ENCODE measurements around the gene ASTN1.

ASTN1 gene

GRCh38 chr1:177010211-177010825, 154.2 kb downstream of the ASTN1 start:
- Histone ChIP-seq H3K27ac (ENCODE audit: low read length) (no peak overlapping the region), H3K36me3 (ENCODE audit: control insufficient read depth in 2 of 2, insufficient read depth in 2 of 2, low read length in 2 of 2) (no peaks in the 10 kb centered on the region), H3K9ac (ENCODE audit: low read length in 2 of 2) (no peak overlapping the region), H3K9me3 (ENCODE audit: control insufficient read depth in 2 of 2, low read length in 2 of 2) (no peaks in the 10 kb centered on the region), H3K4me1 (ENCODE audit: control insufficient read depth, insufficient read depth, low read length) (peaks cover 3% of the 10 kb centered on the region), H3K4me3 (ENCODE audit: low read length in 2 of 2) (no peak overlapping the region), H3K27me3 (ENCODE audit: control insufficient read depth in 1 of 2, insufficient read depth in 2 of 2, low read length in 2 of 2) (no peaks in the 10 kb centered on the region)

DNA sequence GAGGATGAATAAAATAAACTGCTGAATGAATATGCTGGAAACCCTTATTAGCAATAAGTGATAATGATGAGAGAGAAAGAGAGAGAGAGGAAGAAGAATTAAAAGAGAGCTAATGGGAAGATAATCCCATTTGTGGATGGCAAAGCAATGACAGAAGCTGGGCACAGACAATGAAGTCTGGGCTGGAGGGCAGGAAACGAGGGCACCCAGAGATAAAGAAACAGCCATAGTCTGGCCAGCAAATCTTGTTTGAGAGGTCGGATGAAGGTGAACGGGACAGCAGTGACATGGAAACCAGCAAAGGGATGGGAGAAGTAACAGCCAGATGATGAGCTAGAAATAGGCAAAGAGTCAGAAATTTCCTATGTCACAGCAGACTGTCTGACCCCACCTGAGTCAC, 155.9 kb downstream of the ASTN1 start:
- H3K27ac ChIP-seq (ENCODE audit: low read length): no peak overlapping the region
- H3K27me3 ChIP-seq (ENCODE audit: control insufficient read depth in 1 of 2, insufficient read depth in 2 of 2, low read length in 2 of 2): no peaks in the 10 kb centered on the region

GRCh38 chr1:177007437-177008161, 156.9 kb downstream of the ASTN1 start:
- no peaks in the 10 kb centered on the region for H3K36me3 ChIP-seq (ENCODE audit: control insufficient read depth in 2 of 2, insufficient read depth in 2 of 2, low read length in 2 of 2)
- H3K9me3 ChIP-seq (ENCODE audit: control insufficient read depth in 2 of 2, low read length in 2 of 2): no peaks in the 10 kb centered on the region
- no peak overlapping the region for H3K27ac ChIP-seq (ENCODE audit: low read length)
- no peaks in the 10 kb centered on the region for H3K27me3 ChIP-seq (ENCODE audit: control insufficient read depth in 1 of 2, insufficient read depth in 2 of 2, low read length in 2 of 2)
- no peak overlapping the region for H3K4me3 ChIP-seq (ENCODE audit: low read length in 2 of 2)
- peaks cover 3% of the 10 kb centered on the region for H3K4me1 ChIP-seq (ENCODE audit: control insufficient read depth, insufficient read depth, low read length)
- no peak overlapping the region for H3K9ac ChIP-seq (ENCODE audit: low read length in 2 of 2)

More for the DNA sequence above, 155.9 kb downstream of the ASTN1 start:
- Histone ChIP-seq H3K9ac (ENCODE audit: low read length in 2 of 2) (no peak overlapping the region), H3K4me1 (ENCODE audit: control insufficient read depth, insufficient read depth, low read length) (peaks cover 3% of the 10 kb centered on the region), H3K4me3 (ENCODE audit: low read length in 2 of 2) (no peak overlapping the region), H3K9me3 (ENCODE audit: control insufficient read depth in 2 of 2, low read length in 2 of 2) (no peaks in the 10 kb centered on the region), H3K36me3 (ENCODE audit: control insufficient read depth in 2 of 2, insufficient read depth in 2 of 2, low read length in 2 of 2) (no peaks in the 10 kb centered on the region)

DNA sequence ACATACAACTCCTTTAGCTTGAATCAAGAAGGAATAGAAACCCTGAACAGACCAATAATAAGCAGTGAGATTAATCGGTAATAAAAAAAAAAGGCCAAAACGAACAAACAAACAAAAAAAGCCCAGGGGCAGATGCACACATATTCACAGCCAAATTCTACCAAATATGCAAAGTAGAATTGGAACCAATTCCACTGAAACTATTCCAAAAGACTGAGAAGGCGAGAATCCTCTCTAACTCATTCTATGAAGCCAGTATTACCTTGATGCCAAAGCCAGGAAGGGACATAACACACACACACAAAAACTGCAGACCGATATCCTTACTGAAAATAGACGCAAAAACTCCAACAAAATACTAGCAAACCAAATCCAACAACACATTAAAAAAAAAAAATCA, 161.6 kb downstream of the ASTN1 start:
- H3K9ac ChIP-seq (ENCODE audit: low read length in 2 of 2): no peak overlapping the region
- H3K9me3 ChIP-seq (ENCODE audit: control insufficient read depth in 2 of 2, low read length in 2 of 2): no peaks in the 10 kb centered on the region
- H3K27ac ChIP-seq (ENCODE audit: low read length): no peak overlapping the region
- H3K27me3 ChIP-seq (ENCODE audit: control insufficient read depth in 1 of 2, insufficient read depth in 2 of 2, low read length in 2 of 2): no peaks in the 10 kb centered on the region
- H3K36me3 ChIP-seq (ENCODE audit: control insufficient read depth in 2 of 2, insufficient read depth in 2 of 2, low read length in 2 of 2): no peaks in the 10 kb centered on the region
- H3K4me1 ChIP-seq (ENCODE audit: control insufficient read depth, insufficient read depth, low read length): no peaks in the 10 kb centered on the region
- no peak overlapping the region for H3K4me3 ChIP-seq (ENCODE audit: low read length in 2 of 2)

GRCh38 chr1:177001556-177001955, 163.0 kb downstream of the ASTN1 start:
- Histone ChIP-seq H3K4me1 (ENCODE audit: control insufficient read depth, insufficient read depth, low read length) (no peaks in the 10 kb centered on the region), H3K36me3 (ENCODE audit: control insufficient read depth in 2 of 2, insufficient read depth in 2 of 2, low read length in 2 of 2) (no peaks in the 10 kb centered on the region), H3K9me3 (ENCODE audit: control insufficient read depth in 2 of 2, low read length in 2 of 2) (no peaks in the 10 kb centered on the region), H3K4me3 (ENCODE audit: low read length in 2 of 2) (no peak overlapping the region), H3K27me3 (ENCODE audit: control insufficient read depth in 1 of 2, insufficient read depth in 2 of 2, low read length in 2 of 2) (peaks cover 0 to 1% of the 10 kb centered on the region in 2 donors), H3K27ac (ENCODE audit: low read length) (no peak overlapping the region), H3K9ac (ENCODE audit: low read length in 2 of 2) (no peak overlapping the region)

DNA sequence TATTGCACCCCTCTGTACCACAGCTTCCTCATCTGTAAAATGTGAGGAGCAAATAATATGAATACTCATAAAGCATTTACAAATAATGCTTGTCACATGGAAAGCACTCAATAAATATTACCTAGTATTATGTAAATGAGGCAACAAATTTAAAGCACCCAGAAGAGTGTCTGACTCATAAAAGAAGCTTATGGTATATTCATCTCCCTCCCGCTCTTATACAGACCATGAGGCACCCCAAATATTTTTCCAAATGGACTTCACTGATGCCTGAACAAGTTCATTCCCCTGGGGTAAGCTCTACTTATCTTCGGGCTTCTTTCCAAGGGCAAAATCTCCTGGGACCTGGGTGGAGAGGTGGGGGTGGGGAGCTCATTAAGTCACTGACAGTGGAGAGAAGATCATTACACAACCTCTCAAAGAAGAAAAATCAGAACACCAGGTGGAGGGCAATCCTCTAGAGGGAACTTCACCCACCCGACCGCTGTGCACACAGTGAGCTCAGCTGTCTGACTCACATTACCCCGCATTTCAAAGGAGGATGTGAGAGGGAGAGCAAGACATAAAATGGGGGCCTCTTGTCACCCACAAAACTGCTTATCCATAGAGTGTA, 166.2 kb downstream of the ASTN1 start:
- Histone ChIP-seq H3K4me1 (ENCODE audit: control insufficient read depth, insufficient read depth, low read length) (no peaks in the 10 kb centered on the region), H3K9me3 (ENCODE audit: control insufficient read depth in 2 of 2, low read length in 2 of 2) (no peaks in the 10 kb centered on the region), H3K27ac (ENCODE audit: low read length) (no peak overlapping the region), H3K9ac (ENCODE audit: low read length in 2 of 2) (no peak overlapping the region), H3K36me3 (ENCODE audit: control insufficient read depth in 2 of 2, insufficient read depth in 2 of 2, low read length in 2 of 2) (no peaks in the 10 kb centered on the region), H3K27me3 (ENCODE audit: control insufficient read depth in 1 of 2, insufficient read depth in 2 of 2, low read length in 2 of 2) (peaks cover 0 to 5% of the 10 kb centered on the region in 2 donors), H3K4me3 (ENCODE audit: low read length in 2 of 2) (no peak overlapping the region)

DNA sequence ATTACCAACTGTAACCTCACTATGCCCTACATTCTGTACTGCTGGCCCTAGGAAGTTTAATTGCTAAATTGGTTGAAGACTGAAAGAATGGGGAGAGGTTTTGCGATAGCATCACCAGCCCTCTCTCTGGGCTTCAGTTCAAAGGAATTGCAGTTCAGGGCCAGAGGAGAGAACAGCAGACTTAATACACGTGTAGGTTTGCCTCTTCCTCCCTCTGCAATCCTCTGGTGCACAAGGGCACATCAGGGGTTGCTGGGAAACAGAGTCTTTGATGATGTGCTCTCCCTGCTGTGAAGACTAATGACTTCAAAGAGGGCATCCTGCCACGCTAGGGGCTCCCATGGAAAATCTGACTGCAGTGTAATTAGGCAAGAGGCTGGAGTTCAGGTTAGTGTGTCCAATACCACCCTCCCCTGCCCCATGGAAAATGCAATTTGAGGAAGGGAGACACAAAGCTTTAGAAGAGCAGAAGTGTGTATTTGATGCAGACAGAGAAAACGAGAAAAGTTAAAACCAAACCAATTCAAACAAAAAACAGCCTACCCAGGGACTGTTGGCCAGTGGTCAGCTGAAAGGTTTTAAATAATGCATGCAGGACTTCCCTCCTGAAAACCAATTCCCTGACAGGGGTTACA, 167.9 kb downstream of the ASTN1 start:
- no peak overlapping the region for H3K4me3 ChIP-seq (ENCODE audit: low read length in 2 of 2)
- no peaks in the 10 kb centered on the region for H3K36me3 ChIP-seq (ENCODE audit: control insufficient read depth in 2 of 2, insufficient read depth in 2 of 2, low read length in 2 of 2)
- no peaks in the 10 kb centered on the region for H3K9me3 ChIP-seq (ENCODE audit: control insufficient read depth in 2 of 2, low read length in 2 of 2)
- no peak overlapping the region for H3K27ac ChIP-seq (ENCODE audit: low read length)
- H3K27me3 ChIP-seq (ENCODE audit: control insufficient read depth in 1 of 2, insufficient read depth in 2 of 2, low read length in 2 of 2): peaks cover 0 to 5% of the 10 kb centered on the region in 2 donors
- H3K4me1 ChIP-seq (ENCODE audit: control insufficient read depth, insufficient read depth, low read length): no peaks in the 10 kb centered on the region
- no peak overlapping the region for H3K9ac ChIP-seq (ENCODE audit: low read length in 2 of 2)

DNA sequence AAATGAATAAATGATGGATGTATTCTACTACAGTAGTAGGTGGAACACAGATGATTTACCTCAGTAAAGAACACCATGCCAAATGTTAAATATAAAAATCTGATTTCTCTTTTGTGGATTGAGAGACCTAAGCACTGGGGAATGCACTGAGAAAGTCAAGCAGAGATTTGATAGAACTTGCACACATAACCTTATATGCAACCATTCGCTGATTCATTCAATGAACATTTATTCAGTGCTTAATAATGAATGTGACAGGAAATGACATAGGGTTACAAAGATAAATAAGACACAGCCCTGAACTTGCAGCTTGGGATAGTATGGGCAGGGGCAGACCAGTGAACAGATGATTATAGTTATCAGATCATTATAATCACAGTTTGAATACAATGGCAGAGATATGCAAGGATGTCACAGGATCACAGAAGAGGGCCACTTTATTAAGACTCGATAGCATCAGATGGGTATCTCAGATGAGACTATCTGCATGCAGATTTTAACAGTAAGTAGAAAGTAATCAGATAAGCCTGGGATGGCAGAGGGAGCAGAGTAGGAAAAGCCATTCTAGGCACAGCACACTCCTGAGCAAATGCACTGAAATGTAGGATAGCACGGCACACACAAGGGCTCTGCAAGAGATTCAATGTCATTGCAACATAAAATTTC, 169.4 kb downstream of the ASTN1 start:
- no peak overlapping the region for H3K9ac ChIP-seq (ENCODE audit: low read length in 2 of 2)
- H3K27ac ChIP-seq (ENCODE audit: low read length): no peak overlapping the region
- H3K9me3 ChIP-seq (ENCODE audit: control insufficient read depth in 2 of 2, low read length in 2 of 2): no peaks in the 10 kb centered on the region
- no peaks in the 10 kb centered on the region for H3K4me1 ChIP-seq (ENCODE audit: control insufficient read depth, insufficient read depth, low read length)
- H3K36me3 ChIP-seq (ENCODE audit: control insufficient read depth in 2 of 2, insufficient read depth in 2 of 2, low read length in 2 of 2): no peaks in the 10 kb centered on the region
- H3K4me3 ChIP-seq (ENCODE audit: low read length in 2 of 2): no peak overlapping the region
- peaks cover 0 to 5% of the 10 kb centered on the region in 2 donors for H3K27me3 ChIP-seq (ENCODE audit: control insufficient read depth in 1 of 2, insufficient read depth in 2 of 2, low read length in 2 of 2)

GRCh38 chr1:176993587-176993986, 170.9 kb downstream of the ASTN1 start:
- Histone ChIP-seq H3K27me3 (ENCODE audit: control insufficient read depth in 1 of 2, insufficient read depth in 2 of 2, low read length in 2 of 2) (peaks cover 0 to 5% of the 10 kb centered on the region in 2 donors), H3K4me3 (ENCODE audit: low read length in 2 of 2) (no peak overlapping the region), H3K36me3 (ENCODE audit: control insufficient read depth in 2 of 2, insufficient read depth in 2 of 2, low read length in 2 of 2) (no peaks in the 10 kb centered on the region), H3K4me1 (ENCODE audit: control insufficient read depth, insufficient read depth, low read length) (no peaks in the 10 kb centered on the region), H3K9ac (ENCODE audit: low read length in 2 of 2) (no peak overlapping the region), H3K27ac (ENCODE audit: low read length) (no peak overlapping the region), H3K9me3 (ENCODE audit: control insufficient read depth in 2 of 2, low read length in 2 of 2) (no peaks in the 10 kb centered on the region)

DNA sequence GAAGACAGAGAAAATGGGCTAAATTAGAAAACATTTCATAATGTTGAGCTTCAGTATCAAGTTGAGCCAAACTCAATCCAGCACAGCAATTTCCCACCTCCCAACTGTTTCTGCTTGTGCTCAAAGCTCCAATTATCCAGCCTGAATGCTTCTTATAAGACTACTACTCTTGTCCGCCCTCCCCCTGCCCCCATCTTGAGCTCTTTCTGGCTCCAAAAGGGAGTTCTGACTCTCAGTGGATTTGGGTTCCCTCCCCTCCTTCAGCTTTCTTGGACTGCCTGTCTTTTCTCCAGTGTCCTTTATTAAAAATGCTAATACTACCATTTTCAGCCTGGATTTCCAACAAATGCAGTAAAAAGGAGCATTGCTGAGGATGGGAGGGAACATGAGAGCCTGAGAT, 174.8 kb downstream of the ASTN1 start:
- Histone ChIP-seq H3K9ac (ENCODE audit: low read length in 2 of 2) (no peak overlapping the region), H3K27me3 (ENCODE audit: control insufficient read depth in 1 of 2, insufficient read depth in 2 of 2, low read length in 2 of 2) (peaks cover 0 to 2% of the 10 kb centered on the region in 2 donors), H3K4me1 (ENCODE audit: control insufficient read depth, insufficient read depth, low read length) (no peaks in the 10 kb centered on the region), H3K36me3 (ENCODE audit: control insufficient read depth in 2 of 2, insufficient read depth in 2 of 2, low read length in 2 of 2) (no peaks in the 10 kb centered on the region), H3K4me3 (ENCODE audit: low read length in 2 of 2) (peak overlapping the region in 1 of 2 donors; percentile 9), H3K9me3 (ENCODE audit: control insufficient read depth in 2 of 2, low read length in 2 of 2) (no peaks in the 10 kb centered on the region), H3K27ac (ENCODE audit: low read length) (no peak overlapping the region)
